ENCODE data around the gene KCNQ2.

The KCNQ2 gene

GRCh38 chr20:63440366-63440955, 32.0 kb downstream of the KCNQ2 start:
- Histone ChIP-seq H3K27ac (ENCODE audit: low read depth, low read length, poor library complexity, severe bottlenecking) (no peak overlapping the region), H3K9ac (ENCODE audit: low read length) (no peak overlapping the region), H3K9me3 (ENCODE audit: low read length) (no peaks in the 10 kb centered on the region), H3K4me3 (ENCODE audit: low read depth, low read length, poor library complexity, severe bottlenecking) (no peak overlapping the region), H3F3A (ENCODE audit: insufficient read depth, low read length) (no peaks in the 10 kb centered on the region), H3K79me2 (ENCODE audit: insufficient read depth, low read length) (no peaks in the 10 kb centered on the region), H2AFZ (ENCODE audit: low read length) (no peak overlapping the region), H3K9me2 (ENCODE audit: low read depth, low read length) (no peaks in the 10 kb centered on the region), H3K4me2 (ENCODE audit: low read length) (no peak overlapping the region), H4K20me1 (ENCODE audit: insufficient read depth, low read length) (no peaks in the 10 kb centered on the region), H3K27me3 (ENCODE audit: insufficient read depth, low read length) (no peaks in the 10 kb centered on the region; the same call in 1 of the 2 replicates), H3K36me3 (ENCODE audit: insufficient read depth, low read length) (no peaks in the 10 kb centered on the region), H3K4me1 (ENCODE audit: insufficient read depth, low read length, severe bottlenecking) (no peaks in the 10 kb centered on the region)
- TF ChIP-seq EZH2 (IDR thresholded peaks at IDR 0.05; ENCODE audit: borderline replicate concordance, low read length): no peak
- no peak for TF ChIP-seq CTCF (IDR thresholded peaks at IDR 0.05; ENCODE audit: low read length)

GRCh38 chr20:63439866-63440265, 32.6 kb downstream of the KCNQ2 start:
- H3K79me2 ChIP-seq (ENCODE audit: insufficient read depth, low read length): no peaks in the 10 kb centered on the region
- H3K36me3 ChIP-seq (ENCODE audit: insufficient read depth, low read length): no peaks in the 10 kb centered on the region
- no peak overlapping the region for H3K4me3 ChIP-seq (ENCODE audit: low read depth, low read length, poor library complexity, severe bottlenecking)
- TF ChIP-seq EZH2 (IDR thresholded peaks at IDR 0.05; ENCODE audit: borderline replicate concordance, low read length) (no peak), CTCF (IDR thresholded peaks at IDR 0.05; ENCODE audit: low read length) (no peak)
- no peak overlapping the region for H2AFZ ChIP-seq (ENCODE audit: low read length)
- no peaks in the 10 kb centered on the region for H3K9me2 ChIP-seq (ENCODE audit: low read depth, low read length)
- no peak overlapping the region for H3K27ac ChIP-seq (ENCODE audit: low read depth, low read length, poor library complexity, severe bottlenecking)
- H3K27me3 ChIP-seq (ENCODE audit: insufficient read depth, low read length): no peaks in the 10 kb centered on the region; the same call in 1 of the 2 replicates
- H3K4me1 ChIP-seq (ENCODE audit: insufficient read depth, low read length, severe bottlenecking): no peaks in the 10 kb centered on the region
- no peak overlapping the region for H3K4me2 ChIP-seq (ENCODE audit: low read length)
- no peak overlapping the region for H3K9ac ChIP-seq (ENCODE audit: low read length)
- H3F3A ChIP-seq (ENCODE audit: insufficient read depth, low read length): no peaks in the 10 kb centered on the region
- no peaks in the 10 kb centered on the region for H4K20me1 ChIP-seq (ENCODE audit: insufficient read depth, low read length)
- H3K9me3 ChIP-seq (ENCODE audit: low read length): no peaks in the 10 kb centered on the region

- Histone ChIP-seq H3K36me3 (ENCODE audit: insufficient read depth, low read length) (no peaks in the 10 kb centered on the region), H4K20me1 (ENCODE audit: insufficient read depth, low read length) (no peaks in the 10 kb centered on the region), H3K27ac (ENCODE audit: low read depth, low read length, poor library complexity, severe bottlenecking) (no peak overlapping the region), H3K9ac (ENCODE audit: low read length) (no peak overlapping the region), H3F3A (ENCODE audit: insufficient read depth, low read length) (no peaks in the 10 kb centered on the region), H3K9me2 (ENCODE audit: low read depth, low read length) (no peaks in the 10 kb centered on the region), H2AFZ (ENCODE audit: low read length) (no peak overlapping the region), H3K9me3 (ENCODE audit: low read length) (no peaks in the 10 kb centered on the region), H3K27me3 (ENCODE audit: insufficient read depth, low read length) (no peaks in the 10 kb centered on the region; the same call in 1 of the 2 replicates), H3K4me3 (ENCODE audit: low read depth, low read length, poor library complexity, severe bottlenecking) (no peak overlapping the region), H3K79me2 (ENCODE audit: insufficient read depth, low read length) (no peaks in the 10 kb centered on the region), H3K4me1 (ENCODE audit: insufficient read depth, low read length, severe bottlenecking) (no peaks in the 10 kb centered on the region), H3K4me2 (ENCODE audit: low read length) (no peak overlapping the region)
- TF ChIP-seq EZH2 (IDR thresholded peaks at IDR 0.05; ENCODE audit: borderline replicate concordance, low read length) (no peak), CTCF (IDR thresholded peaks at IDR 0.05; ENCODE audit: low read length) (no peak)
Observed at GRCh38 chr20:63438121-63438520, 34.3 kb downstream of the KCNQ2 start.
